Astrocyte (in vitro differentiated cells and primary cell): Measurements from ENCODE around the gene SP3. TPM values are rescaled to one million over a fixed set of nuclear protein-coding genes. Genes with fewer than 3 reads are reported as not detected.

Experiments
- DNase-seq: peaks from one replicate; pipeline ENCODE4 v3.0.0-alpha.2; 2010; ENCODE audit warnings: low read depth
- FAIRE-seq: peaks from 2 replicates; lab custom pipeline; 2011; peaks lifted over from hg19 to GRCh38; lab: Jason Lieb, UNC
- H2AFZ ChIP-seq: 2 replicates; pipeline ENCODE4 v1.6.0; 2012; ENCODE audit warnings: low read depth, low read length, inconsistent platforms
- H3K27ac ChIP-seq: 2 replicates; pipeline ENCODE4 v1.5.1; 2011; ENCODE audit warnings: low read depth, low read length, inconsistent platforms
- H3K27me3 ChIP-seq: 2 replicates; pipeline ENCODE4 v1.6.0; 2011; ENCODE audit warnings: low read length, inconsistent platforms; ENCODE audit not compliant: insufficient read depth
- H3K36me3 ChIP-seq: 2 replicates; pipeline ENCODE4 v1.5.1; 2011; ENCODE audit warnings: low read length, inconsistent platforms; ENCODE audit not compliant: insufficient read depth
- H3K4me1 ChIP-seq: 2 replicates; pipeline ENCODE4 v1.5.1; 2011; ENCODE audit warnings: low read length, inconsistent platforms; ENCODE audit not compliant: insufficient read depth
- H3K4me2 ChIP-seq: 2 replicates; pipeline ENCODE4 v1.6.0; 2012; ENCODE audit warnings: low read length, inconsistent platforms
- H3K4me3 ChIP-seq: 2 replicates; pipeline ENCODE4 v1.5.1; 2011; ENCODE audit warnings: low read depth, mild to moderate bottlenecking, low read length, inconsistent platforms; ENCODE audit not compliant: insufficient read depth
- H3K79me2 ChIP-seq: 2 replicates; pipeline ENCODE4 v1.6.0; 2012; ENCODE audit warnings: mild to moderate bottlenecking, low read length, inconsistent platforms; ENCODE audit not compliant: insufficient read depth
- H3K9ac ChIP-seq: 2 replicates; pipeline ENCODE4 v1.6.0; 2012; ENCODE audit warnings: mild to moderate bottlenecking, low read length, inconsistent platforms
- H3K9me3 ChIP-seq: 2 replicates; pipeline ENCODE4 v1.5.1; 2012; ENCODE audit warnings: low read depth, mild to moderate bottlenecking, low read length, inconsistent platforms; ENCODE audit not compliant: insufficient read depth
- H4K20me1 ChIP-seq: 2 replicates; pipeline ENCODE4 v1.6.0; 2012; ENCODE audit warnings: low read length, inconsistent platforms; ENCODE audit not compliant: insufficient read depth
- H3K27ac Mint-ChIP-seq: one replicate; pipeline ENCODE4 v1.8.0; 2021; ENCODE audit warnings: mild to moderate bottlenecking, mixed read lengths; ENCODE audit not compliant: unreplicated experiment
- H3K27me3 Mint-ChIP-seq: one replicate; pipeline ENCODE4 v1.8.0; 2021; ENCODE audit warnings: low read depth, mixed read lengths; ENCODE audit not compliant: unreplicated experiment
- H3K36me3 Mint-ChIP-seq: one replicate; pipeline ENCODE4 v1.8.0; 2021; ENCODE audit warnings: low read depth, mixed read lengths; ENCODE audit not compliant: unreplicated experiment
- H3K4me1 Mint-ChIP-seq: one replicate; pipeline ENCODE4 v1.8.0; 2021; ENCODE audit warnings: low read depth, mixed read lengths; ENCODE audit not compliant: unreplicated experiment
- H3K4me3 Mint-ChIP-seq: one replicate; pipeline ENCODE4 v1.8.0; 2021; ENCODE audit warnings: mild to moderate bottlenecking, moderate library complexity, mixed read lengths; ENCODE audit not compliant: unreplicated experiment
- H3K9me3 Mint-ChIP-seq: one replicate; pipeline ENCODE4 v1.8.0; 2021; ENCODE audit warnings: mild to moderate bottlenecking, mixed read lengths; ENCODE audit not compliant: unreplicated experiment
- EZH2 ChIP-seq: IDR thresholded peaks from 2 replicates; pipeline ENCODE4 v1.6.1; 2012; ENCODE audit warnings: mild to moderate bottlenecking, low read length, inconsistent platforms; ENCODE audit not compliant: insufficient read depth
- total RNA-seq: library from RNA; stranded (reverse); gene quantifications from 2 replicates; pipeline ENCODE4 v1.2.1, GENCODE V29; 2021
- TF ChIP-seq, protein P1 (sequence below): IDR thresholded peaks from 2 replicates; pipeline ENCODE4 v1.5.1; 2011; ENCODE audit warnings: low read depth, mild to moderate bottlenecking, inconsistent platforms, low read length, moderate library complexity; ENCODE audit not compliant: insufficient read depth

SP3 gene
- total RNA-seq, 1 donor from 2014 or later = 59.6 TPM

DNA sequence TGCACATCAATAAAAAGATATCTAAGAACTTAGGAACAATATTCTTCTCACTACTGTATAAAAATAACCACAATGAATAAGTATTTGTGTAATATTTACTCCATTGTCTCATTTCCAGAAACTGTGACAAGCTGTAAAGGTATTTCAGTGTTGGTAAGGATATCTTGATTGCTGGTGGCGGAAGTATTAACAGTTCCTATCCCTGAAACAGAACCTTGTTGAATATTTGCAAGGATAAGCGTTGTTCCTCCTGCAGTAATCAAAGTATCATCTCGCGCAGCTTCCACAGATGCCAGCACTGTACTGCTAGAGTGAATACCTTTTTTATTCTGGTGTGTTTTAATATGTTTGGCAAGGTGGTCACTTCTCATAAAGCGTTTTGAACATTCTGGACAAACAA lies 55.3 kb downstream of the SP3 start:
- Histone ChIP-seq H3K27ac (no peak overlapping the region), H2AFZ (no peak overlapping the region), H3K4me3 (no peak overlapping the region), H3K36me3 (peaks cover 37% of the 10 kb centered on the region), H4K20me1 (peaks cover 5% of the 10 kb centered on the region), H3K9ac (no peak overlapping the region), H3K4me2 (no peak overlapping the region), H3K27me3 (no peaks in the 10 kb centered on the region), H3K4me1 (no peaks in the 10 kb centered on the region), H3K9me3 (no peaks in the 10 kb centered on the region), H3K79me2 (peaks cover 18% of the 10 kb centered on the region)
- Mint-ChIP-seq H3K27ac (no peak overlapping the region), H3K27me3 (no peaks in the 10 kb centered on the region), H3K9me3 (no peaks in the 10 kb centered on the region), H3K36me3 (peaks cover 3% of the 10 kb centered on the region), H3K4me1 (peaks cover 2% of the 10 kb centered on the region), H3K4me3 (no peak overlapping the region)
- DNase-seq = peak; percentile 49
- FAIRE-seq = peak; percentile 20
- TF ChIP-seq, protein P1, sequence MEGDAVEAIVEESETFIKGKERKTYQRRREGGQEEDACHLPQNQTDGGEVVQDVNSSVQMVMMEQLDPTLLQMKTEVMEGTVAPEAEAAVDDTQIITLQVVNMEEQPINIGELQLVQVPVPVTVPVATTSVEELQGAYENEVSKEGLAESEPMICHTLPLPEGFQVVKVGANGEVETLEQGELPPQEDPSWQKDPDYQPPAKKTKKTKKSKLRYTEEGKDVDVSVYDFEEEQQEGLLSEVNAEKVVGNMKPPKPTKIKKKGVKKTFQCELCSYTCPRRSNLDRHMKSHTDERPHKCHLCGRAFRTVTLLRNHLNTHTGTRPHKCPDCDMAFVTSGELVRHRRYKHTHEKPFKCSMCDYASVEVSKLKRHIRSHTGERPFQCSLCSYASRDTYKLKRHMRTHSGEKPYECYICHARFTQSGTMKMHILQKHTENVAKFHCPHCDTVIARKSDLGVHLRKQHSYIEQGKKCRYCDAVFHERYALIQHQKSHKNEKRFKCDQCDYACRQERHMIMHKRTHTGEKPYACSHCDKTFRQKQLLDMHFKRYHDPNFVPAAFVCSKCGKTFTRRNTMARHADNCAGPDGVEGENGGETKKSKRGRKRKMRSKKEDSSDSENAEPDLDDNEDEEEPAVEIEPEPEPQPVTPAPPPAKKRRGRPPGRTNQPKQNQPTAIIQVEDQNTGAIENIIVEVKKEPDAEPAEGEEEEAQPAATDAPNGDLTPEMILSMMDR = no peak

DNA sequence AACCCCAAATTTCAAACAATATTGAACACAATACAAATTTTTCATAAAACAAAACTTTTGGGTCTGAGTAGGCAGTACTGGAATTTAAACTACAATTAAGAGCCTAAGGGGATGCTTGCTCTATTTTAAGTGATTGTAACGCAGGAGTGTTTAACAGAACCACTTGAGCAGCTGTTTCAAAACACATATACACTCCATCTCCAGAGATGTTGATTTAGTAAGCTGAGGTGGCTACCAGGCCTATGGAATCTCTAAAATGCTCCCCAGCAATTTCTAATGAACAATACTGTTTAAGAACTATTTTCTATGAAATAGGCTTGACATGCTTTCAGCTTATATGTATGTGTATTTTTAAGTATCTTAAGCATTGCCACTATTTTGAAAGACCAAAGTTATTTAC lies 58.5 kb downstream of the SP3 start:
- H3K9me3 Mint-ChIP-seq = no peaks in the 10 kb centered on the region
- Histone ChIP-seq H3K9me3 (no peaks in the 10 kb centered on the region), H2AFZ (no peak overlapping the region), H3K27me3 (no peaks in the 10 kb centered on the region), H3K79me2 (peaks cover 6% of the 10 kb centered on the region), H3K4me1 (peaks cover 6% of the 10 kb centered on the region), H3K4me2 (no peak overlapping the region), H3K9ac (no peak overlapping the region), H3K4me3 (no peak overlapping the region), H3K36me3 (peaks cover 26% of the 10 kb centered on the region), H4K20me1 (no peaks in the 10 kb centered on the region), H3K27ac (no peak overlapping the region)
- TF ChIP-seq, protein P1 = no peak
- TF ChIP-seq EZH2 = no peak
- H3K4me3 Mint-ChIP-seq = no peak overlapping the region
- peaks cover 13% of the 10 kb centered on the region for H3K36me3 Mint-ChIP-seq
- no peaks in the 10 kb centered on the region for H3K4me1 Mint-ChIP-seq
- no peaks in the 10 kb centered on the region for H3K27me3 Mint-ChIP-seq
- H3K27ac Mint-ChIP-seq = no peak overlapping the region
- no peak for DNase-seq
- FAIRE-seq = no peak

DNA sequence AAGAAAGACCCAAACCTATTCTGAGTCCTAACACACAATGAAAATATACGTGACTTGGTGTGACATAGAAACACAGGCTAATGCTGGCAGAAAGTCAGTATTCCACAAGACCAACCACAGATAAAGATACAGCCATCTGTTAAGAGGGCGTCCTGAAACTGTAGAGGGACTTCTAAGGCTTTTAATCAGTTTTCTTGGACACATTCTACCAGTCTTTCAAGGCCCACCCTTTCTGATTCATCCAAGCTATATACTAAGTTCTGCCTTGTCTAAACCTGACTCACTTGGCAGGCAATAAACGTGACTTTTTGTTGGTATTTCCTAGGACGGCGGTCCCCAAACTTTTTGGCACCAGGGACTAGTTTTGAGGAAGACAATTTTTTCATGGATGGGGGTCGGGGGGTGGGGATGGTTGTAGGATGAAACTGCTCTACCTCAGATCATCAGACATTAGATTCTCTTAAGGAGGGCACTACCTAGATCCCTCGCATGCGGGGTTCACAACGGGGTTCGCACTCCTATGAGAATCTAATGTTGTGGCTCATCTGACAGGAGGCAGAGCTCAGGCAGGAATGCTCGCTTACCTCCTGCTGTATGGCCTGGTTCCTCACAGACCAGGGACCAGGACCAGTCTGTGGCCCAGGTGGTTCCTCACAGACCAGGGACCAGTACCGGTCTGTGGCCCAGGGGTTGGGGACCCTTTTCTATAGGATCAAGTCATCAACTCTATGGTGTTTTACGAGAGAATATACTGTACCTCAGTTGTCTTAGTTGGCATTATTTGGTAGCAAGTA lies 61.4 kb downstream of the SP3 start:
- Histone ChIP-seq H3K4me3 (no peak overlapping the region), H3K27ac (no peak overlapping the region), H3K27me3 (no peaks in the 10 kb centered on the region), H3K9me3 (no peaks in the 10 kb centered on the region), H3K36me3 (peaks cover 16% of the 10 kb centered on the region), H3K79me2 (no peaks in the 10 kb centered on the region), H4K20me1 (no peaks in the 10 kb centered on the region), H3K4me1 (peaks cover 6% of the 10 kb centered on the region), H3K9ac (no peak overlapping the region), H2AFZ (no peak overlapping the region), H3K4me2 (no peak overlapping the region)
- TF ChIP-seq EZH2 = no peak
- TF ChIP-seq, protein P1 = no peak
- no peaks in the 10 kb centered on the region for H3K27me3 Mint-ChIP-seq
- no peak for FAIRE-seq
- H3K9me3 Mint-ChIP-seq = no peaks in the 10 kb centered on the region
- peak; percentile 57 for DNase-seq
- no peak overlapping the region for H3K4me3 Mint-ChIP-seq
- H3K4me1 Mint-ChIP-seq = no peaks in the 10 kb centered on the region
- no peak overlapping the region for H3K27ac Mint-ChIP-seq
- peaks cover 11% of the 10 kb centered on the region for H3K36me3 Mint-ChIP-seq
